Breast epithelium (tissue), 3 donors: ENCODE data around the gene GGT1.
"Not testable (repeated sequence)": the region's sequence is repeated elsewhere in the genome, so short reads cannot be mapped to it uniquely, and the experiment has no call there.

ENCODE experiments used
- CTCF ChIP-seq, 3 donors: fragments of 450-650 bp; IDR thresholded peaks; one replicate each; pipeline ENCODE4 v1.5.1; 2016 to 2017; ENCODE audit warnings: antibody characterized with exemption in 3 of 3, mild to moderate bottlenecking in 3 of 3, moderate library complexity in 3 of 3
- POLR2AphosphoS5 ChIP-seq, 3 donors: sonication (generic); formaldehyde crosslinking; IDR thresholded peaks; one replicate each; pipeline ENCODE4 v1.6.1; 2017; ENCODE audit warnings: antibody characterized with exemption in 3 of 3

GRCh38 chr22:24650884-24651283 lies 47.9 kb downstream of the GGT1 start:
- not testable (repeated sequence) for TF ChIP-seq CTCF, POLR2AphosphoS5 (IDR thresholded peaks at IDR 0.05)
